NCI-H1105 (cell line): Measurements from ENCODE around the gene TCEA3.

ENCODE experiments used
- DNase-seq: peaks from one replicate; lab custom pipeline; 2025; lab: John Stamatoyannopoulos, UW

Gene TCEA3

DNA sequence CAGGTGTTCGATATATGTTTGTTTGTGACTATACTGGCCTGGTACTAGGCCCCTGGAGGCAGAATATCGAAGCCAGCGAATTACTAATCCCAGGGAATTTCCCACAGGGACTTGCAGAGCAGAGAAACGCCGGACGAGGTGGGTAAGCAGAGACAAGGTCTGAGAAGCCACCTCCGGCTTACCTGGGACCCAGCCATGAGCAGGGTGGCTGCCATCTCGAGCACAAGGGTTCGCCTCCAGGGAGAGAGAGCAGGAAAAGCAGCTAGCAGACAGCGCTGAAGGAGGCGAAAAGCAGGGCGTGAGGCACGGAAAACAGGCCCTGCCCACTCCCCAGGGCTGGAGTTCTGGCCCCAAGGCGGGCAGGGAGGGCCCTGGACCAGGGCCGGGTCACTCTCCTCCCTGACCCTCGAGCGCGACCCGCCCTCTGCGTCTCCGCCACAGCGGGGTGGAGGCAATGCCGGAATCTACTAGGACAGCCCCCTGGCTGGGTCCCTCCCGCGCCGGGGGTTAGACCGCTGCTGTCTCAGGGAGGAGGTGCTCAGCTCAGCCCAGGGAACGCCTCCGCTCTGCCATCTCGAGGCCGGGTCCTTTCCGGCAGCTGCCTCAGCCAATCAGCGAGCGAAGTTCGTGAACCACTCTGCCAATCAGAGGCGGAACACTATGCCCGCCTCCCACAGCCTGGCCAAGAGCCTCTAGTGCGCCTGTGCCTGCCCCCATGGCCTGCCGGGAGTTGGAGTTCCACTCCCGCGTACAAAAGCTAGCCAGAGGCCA lies 56.6 kb downstream of the TCEA3 start:
- DNase-seq: peak; percentile 99

DNA sequence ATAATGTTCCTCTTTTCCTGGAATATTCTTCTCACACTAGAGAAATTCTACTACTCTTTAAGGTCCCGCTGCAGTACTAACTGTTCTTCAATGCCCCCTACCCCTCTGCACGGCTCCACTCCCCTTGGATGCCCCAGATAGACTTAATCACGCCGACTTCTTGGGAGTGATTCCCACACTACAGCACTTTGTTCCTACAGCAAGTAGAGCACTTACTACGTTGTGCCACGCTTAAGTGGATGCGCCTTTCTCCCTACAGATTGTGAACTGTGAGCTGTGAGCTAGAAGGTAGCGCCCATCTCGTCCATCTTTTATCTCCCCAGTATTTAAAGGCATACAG lies 57.1 kb downstream of the TCEA3 start:
- no peak for DNase-seq

DNA sequence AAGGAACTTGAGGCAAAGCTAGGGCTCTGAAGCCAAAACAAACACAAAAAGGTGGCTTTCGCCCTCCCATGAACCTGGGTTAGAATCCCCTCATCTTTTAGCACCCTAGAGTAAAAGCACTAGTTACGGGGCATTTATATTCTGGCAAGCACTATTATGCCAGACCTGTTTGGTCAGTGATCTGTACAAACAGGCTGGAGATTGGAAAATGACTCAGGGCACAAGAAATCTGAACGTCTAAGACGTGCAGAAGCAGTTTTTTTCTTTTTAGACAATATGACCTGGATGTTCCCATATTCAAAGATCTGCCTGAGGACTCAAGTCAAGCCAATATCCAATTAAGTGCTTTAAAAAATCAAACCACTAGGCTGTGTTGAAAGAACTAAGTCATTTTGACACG lies 58.0 kb downstream of the TCEA3 start:
- no peak for DNase-seq

DNA sequence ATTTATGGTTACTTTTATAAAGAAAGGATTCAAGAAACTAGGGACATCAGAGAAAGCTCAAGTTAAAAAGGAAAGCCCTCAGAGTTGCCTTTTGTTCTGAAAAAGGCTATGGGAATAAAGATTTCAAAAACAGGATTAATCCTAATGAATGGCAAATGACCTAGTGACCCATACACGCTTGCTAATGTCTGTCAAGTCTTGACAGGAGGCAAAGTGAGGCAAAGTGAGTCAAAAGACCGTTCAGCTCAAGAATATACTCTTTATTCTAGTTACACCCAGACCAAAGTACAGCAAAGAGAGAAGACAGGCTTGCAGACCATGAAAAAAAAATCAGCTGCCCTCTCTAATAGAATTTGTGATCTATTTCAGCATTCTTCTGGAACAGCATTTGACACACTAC lies 58.4 kb downstream of the TCEA3 start:
- no peak for DNase-seq

DNA sequence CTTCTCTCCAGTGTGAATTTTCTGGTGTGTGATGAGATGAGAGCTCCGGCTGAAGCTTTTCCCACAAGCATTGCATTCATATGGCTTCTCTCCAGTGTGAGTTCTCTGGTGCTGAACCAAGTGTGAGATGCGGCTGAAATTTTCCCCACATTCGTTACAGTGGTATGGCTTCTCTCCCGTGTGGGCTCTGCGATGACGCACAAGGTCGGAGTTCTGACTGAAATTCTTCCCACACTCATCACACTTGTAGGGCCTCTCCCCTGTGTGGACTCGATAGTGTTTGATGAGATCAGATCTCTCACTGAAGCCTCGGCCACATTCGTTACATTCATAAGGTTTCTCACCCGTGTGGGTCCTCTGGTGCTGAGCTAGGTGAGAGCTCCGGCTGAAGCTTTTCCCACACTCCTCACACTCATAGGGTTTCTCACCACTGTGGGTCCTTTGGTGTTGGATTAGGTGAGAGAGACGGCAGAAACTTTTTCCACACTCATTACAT lies 62.3 kb downstream of the TCEA3 start:
- no peak for DNase-seq

DNA sequence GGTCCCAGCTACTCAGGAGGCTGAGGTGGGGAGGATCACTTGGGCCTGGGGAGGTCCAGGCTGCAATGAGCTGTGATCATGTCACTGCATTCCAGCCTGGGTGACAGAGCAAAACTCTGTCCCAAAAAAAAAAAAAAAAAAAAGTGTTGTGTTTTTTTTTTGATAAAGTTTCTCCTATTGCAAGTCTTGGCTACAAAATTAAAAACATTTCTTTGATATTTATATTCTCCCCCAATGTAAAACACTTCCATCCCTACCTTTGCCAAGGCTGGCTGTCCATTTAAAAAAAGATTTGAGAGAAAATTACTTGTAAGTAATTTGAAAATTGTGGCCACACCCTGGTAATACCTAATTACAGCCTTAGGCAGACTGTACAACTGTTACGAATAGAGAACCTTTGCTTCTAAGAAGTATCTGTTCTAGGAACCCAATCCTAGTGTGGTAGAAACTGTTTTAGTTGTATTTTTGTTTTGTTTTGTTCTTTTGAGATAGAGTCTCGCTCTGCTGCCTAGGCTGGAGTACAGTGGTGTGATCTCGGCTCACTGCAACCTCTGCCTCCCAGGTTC lies 66.2 kb downstream of the TCEA3 start:
- no peak for DNase-seq

DNA sequence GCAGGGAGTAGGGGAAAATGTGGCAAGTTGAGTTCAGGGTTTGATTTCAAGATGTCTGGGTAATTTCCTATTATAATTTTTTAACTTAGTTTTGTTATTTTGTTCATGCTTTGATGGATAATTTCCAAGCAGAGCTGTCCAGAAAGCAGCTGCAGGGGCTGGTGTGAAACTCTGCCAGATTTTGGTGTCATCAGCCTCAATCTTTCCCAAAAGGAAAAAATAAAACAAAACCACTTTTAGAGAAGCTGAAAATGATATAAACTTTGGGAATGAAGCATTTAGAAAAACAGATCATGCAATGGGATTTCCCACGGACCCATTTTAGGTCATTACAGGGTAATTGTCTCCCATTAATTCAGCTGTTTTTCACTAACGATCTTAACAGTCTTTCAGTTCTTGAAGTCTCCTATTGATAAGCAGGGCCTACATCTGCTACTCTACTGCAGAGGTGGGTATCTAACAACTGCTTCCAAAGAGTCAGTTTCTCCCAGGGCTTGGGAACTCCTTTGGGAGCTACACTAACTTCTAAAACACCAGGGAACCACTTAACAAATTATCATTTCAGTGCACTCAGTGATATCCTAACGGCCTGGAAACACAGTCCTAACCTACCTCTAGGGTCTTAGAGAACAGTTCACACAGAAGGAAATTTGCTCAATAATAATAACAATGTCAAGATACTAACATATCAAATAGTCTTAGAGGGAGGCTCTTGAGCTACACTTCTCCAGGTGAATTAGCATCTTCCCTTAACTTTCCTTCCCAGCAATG lies 67.2 kb downstream of the TCEA3 start:
- DNase-seq: no peak

DNA sequence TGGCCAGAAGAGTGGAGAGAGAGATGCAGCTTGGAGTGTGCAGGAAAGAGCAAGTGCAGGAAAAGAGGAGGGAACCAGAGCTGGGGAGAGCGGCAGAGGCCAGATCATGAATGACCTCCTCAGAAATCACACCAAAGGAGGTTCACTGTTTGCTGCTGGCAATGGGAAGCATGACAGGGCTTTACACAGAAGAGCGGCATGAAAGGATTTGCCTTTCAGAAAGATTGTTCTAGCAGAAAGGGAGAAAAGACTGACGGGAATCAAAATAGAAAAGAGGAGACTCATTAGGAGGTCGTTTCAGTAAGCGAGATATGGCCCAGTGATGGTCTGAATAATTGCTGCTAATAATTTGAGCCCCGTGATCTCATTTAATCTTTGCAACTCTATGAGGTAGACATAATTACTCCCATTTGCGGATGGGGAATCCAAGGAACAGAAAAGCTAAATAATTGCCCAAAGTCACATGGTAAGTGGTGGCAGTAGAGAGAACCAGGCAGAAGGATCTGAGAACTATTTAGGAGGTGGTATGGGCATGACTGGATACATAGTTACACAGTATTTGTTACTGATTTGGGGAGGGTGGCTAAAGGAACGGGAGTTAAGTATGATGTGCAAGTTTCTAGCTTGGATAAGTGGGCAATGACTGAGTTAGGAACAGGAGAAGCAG lies 67.9 kb downstream of the TCEA3 start:
- DNase-seq: no peak

DNA sequence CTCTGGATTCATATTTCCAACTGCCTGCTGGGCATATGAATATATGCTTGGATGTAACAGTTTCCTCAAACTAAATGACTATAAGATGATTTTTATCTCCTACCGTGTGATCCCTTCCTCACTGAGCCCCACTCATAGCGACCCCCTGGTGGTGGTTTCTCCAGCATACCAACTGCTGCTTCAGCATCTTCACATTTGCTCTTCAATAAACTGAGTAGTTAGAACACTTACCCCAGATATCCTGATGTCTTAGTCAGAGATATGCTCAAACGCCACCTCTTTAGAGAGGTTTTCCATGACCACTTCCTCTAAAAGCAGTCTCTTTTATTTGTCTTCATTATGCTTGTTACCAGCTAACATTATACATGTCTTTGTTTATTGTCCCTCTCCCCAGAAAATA lies 70.3 kb downstream of the TCEA3 start:
- no peak for DNase-seq

DNA sequence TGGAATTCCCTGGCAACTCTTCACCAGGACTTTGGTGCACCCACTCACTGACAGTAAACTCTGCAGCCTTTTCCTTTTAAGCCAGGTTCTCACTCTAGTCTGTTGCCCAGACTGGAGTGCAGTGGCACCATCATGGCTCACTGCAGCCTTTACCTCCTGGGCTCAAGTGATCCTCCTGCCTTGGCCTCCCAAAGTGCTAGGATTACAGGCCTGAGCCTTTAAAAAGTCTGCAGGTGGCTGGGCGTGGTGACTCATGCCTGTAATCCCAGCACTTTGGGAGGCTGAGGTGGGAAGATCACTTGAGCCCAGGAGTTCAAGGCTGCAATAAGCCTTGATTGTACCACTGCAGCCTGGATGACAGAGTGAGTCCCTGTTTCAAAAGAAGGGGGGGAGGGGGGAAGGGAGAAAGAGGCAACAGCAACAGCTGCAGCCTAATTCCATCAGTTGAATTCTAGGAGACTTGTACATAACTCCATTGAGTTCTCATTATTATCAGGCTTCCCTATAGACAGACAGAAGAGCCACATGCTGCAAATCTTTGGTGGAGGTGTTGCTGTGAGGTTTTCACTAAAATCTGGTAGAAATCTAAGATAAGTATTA lies 72.4 kb downstream of the TCEA3 start:
- DNase-seq: no peak

DNA sequence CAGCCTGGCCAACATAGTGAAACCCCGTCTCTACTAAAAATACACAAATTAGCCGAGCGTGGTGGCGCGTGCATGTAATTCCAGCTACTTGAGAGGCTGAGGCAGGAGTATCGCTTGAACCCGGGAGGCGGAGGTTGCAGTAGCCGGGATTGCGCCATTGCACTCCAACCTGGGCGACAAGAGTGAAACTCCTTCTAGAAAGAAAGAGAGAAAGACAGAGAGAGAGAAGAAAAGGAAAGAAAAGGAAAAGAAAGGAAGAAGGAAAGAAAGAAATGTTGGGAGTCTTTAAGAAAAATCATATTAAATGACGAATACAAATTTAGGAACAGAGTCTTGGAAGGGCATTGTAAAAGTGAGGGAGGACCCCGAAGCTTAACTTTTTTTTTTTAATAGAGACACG lies 78.6 kb downstream of the TCEA3 start:
- no peak for DNase-seq

DNA sequence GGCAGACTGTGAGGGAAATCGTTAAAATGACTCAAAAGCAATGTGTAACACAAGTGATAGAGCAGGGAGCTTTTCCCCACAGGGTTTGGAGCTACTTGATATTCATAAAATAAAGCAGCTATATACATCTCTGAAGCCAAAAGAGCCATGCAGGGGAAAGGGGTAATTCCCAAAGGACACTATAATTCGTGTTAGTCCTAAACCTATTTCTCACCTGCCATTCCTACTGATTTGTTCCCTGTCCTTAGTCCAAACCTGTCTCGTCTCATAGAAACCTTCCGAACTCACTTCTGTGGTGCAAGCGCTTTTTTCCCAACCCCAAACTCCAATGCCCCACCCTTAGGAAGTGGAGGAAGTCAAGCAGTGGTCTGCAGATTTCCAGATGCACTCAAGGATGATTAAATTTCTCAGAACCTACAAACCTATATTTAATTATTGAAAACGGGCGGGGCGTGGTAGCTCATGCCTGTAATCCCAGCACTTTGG lies 79.5 kb downstream of the TCEA3 start:
- no peak for DNase-seq

DNA sequence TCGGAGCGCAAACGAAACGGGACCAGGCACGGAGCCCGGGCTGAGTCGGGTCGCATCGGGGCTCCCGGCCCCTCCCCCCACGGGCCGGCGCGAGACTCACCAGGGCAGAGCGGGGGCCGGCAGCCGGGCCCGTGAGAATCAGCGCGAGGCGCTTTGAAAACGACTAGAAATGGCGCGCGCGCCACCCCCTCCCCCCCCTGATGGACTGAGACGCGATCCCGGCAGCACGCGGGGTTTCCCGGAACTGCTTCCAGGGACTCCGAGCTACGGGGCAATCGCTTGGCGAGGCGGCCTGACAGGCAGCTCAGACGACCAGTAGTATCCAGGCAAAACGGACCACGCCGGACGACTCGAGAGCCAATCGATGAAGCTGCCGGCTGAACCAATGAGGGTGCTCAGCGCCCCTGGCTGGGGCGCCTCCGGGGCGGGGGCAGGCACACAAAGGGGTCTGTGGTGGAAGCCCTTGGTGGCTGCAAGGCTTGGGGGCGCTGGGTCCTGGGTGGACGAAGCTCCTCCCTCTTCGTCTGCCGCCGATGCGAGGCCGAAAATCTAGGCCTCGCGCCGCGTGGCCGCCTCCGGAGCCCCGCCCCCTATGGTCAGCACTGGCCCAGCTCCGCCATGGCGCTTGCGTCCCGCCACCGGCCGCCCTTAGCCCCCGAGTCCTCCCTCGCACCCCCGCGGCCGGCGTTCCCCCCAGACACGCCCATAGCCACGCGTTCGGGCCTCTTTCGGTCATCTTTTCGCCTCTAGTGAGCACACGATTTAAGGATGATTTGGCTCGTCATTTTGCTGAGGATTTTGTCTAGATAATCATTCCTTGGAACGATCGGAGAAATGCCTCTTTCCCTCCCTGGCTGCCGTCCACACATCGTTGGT lies 80.2 kb downstream of the TCEA3 start, which contains the start of gene HNRNPR:
Gene HNRNPR, minus strand, starts transcription at position 174 of the 876 bp plus-strand sequence. CDS start 3,276 bp downstream, outside the sequence.
- peak; percentile 99 for DNase-seq

DNA sequence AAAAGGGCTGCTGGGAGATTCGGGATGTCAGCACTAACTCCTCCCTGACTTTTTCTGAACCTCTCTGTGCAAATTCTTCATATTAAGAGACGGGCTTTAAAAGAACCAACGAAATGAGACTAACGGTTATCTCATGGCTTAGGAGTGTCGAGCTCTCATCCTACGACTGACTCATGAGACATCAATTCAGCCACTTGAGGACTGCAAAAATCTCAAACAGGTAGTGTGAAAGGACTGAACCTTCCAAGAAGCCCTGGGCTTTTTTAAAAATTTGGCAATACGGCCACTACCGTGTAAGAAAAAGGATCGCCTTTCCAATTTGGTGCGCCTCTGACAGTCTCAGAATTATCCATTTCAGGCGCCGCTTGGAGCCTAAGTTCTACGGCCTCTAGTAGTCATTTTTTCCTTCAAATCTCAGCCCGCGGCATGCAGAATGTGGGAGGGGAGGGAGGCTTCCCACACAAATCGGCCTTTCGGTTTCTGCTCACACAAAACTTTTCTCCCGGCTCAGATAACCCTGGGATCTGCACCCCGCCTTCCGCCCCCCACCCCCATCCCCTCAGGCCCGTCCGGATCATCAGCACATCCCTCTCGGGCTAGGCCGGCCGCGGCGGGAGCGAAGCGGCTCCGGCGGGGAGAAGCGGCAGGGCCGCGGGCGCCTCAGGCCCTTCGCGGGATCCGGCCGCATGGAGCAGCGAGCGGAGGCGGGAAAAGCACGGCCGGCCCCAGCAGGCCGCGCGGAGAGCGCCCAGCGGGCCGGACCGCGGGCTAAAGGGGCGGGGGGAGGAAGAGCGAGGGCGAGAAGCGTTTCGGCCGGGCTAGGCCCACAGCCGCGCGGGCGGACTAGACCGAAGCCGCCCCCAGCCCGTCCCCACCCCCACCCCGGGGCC lies 81.1 kb downstream of the TCEA3 start:
- no peak for DNase-seq

DNA sequence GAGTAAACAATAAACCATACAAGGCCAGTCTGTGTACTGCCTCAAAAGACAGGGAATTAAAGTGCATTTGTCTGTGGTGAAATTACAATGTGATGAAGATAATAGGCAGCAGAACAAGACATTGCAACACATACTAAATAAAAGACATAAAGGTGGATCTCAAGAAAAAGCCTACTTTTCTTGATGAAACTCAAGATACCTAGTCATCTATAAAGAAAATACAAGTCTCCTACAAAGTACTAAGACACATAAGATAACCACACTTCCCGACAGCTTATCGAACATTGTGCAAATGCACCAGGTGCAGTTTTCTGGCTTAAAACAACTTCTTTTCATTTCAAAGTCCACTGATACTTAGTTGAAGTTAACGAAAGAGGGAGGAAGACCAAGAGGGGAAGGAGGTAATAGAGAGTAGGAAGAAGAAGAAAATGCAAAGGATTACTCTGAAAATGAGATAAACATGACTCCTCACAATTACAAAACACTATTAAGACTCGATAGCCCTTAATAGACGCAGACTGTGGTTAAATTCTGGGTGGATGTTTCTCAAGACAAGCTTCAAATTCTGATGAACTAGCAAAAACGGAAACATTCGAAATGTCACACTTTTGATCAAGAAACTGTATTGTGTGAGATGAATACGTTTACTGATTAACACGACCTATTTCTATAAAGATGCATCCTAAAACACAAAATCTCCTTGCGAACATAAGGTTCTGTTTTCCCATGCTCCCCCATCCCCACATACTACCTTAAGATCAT lies 82.4 kb downstream of the TCEA3 start:
- no peak for DNase-seq

DNA sequence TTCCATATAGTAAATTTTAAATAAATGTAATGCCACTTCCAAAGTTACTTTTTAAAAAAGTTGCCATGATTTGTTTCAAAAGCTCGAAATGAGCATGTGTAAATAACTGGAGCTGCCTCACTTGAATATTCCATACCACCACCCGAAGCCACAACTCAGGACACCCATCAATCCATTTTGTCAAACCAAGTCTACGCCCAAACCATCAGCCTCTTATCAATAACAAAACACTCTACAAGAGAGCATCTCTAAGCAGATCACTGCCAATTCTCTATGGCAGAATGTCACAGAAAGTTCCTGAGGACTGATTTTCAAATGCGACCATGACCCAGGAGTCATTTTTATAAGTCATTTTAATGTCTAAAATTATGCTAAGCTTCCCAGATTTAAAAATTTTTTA lies 84.9 kb downstream of the TCEA3 start:
- DNase-seq: no peak

DNA sequence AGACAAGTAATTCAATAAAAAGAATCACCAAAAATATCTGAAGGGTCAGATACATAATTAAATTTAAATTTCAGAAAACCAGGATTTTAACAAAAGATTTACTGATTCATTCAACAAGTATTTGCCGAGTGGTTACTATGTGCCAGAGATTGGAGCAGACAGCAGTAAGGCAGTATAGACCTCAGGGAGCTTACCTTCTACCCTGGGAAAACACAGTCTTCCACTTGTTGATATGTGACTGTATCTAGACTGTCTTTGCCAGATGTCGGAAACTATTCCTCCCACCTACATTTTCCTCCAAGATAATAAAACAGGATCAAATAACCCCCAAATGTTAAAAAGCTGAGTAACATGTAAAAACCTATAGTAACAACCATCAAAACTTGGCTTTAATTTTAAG lies 86.7 kb downstream of the TCEA3 start:
- DNase-seq: no peak

DNA sequence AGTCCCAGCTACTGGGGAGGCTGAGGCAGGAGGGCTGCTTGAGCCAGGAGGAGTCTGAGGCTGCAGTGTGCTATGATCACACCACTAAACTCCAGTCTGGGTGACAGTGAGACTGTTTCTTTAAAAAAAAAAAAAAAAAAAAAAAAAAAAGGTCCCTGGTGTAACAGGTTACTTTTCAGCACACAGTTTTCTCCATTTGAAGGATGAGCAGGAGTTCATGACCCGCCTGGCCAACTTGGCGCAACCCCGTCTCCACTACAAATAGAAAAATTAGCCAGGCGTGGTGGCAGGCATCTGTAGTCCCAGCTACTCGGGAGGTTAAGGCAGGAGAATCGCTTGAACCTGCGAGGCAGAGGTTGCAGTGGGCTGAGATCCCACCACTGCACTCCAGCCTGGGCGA lies 92.8 kb downstream of the TCEA3 start:
- DNase-seq: no peak
